ENCODE measurements around the gene GAB4.
"Not testable (repeated sequence)": the region's sequence is repeated elsewhere in the genome, so short reads cannot be mapped to it uniquely, and the experiment has no call there.

Gene GAB4

GRCh38 chr22:17007852-17008731 is at the start of gene GAB4:
Gene GAB4, minus strand, starts transcription at chr22:17008222. Its CDS starts 108 bp downstream, at chr22:17008114.
- DNase-seq, result no peak

- no peak for DNase-seq
Observed at GRCh38 chr22:17056807-17057206, 48.8 kb upstream of the GAB4 start.

GRCh38 chr22:17056058-17056457 is 48.0 kb upstream of the GAB4 start:
- DNase-seq, result no peak

- no peak for DNase-seq
Observed at GRCh38 chr22:17047656-17048055, 39.6 kb upstream of the GAB4 start.

GRCh38 chr22:17046566-17047348 is 38.7 kb upstream of the GAB4 start:
- DNase-seq, result no peak

GRCh38 chr22:17043521-17043920 is 35.5 kb upstream of the GAB4 start:
- no peak for DNase-seq

- not testable (repeated sequence) for DNase-seq
Observed at GRCh38 chr22:17036842-17037711, 29.1 kb upstream of the GAB4 start.

GRCh38 chr22:17035976-17036841 is 28.2 kb upstream of the GAB4 start:
- not testable (repeated sequence) for DNase-seq

GRCh38 chr22:17035246-17035645 is 27.2 kb upstream of the GAB4 start:
- no peak for DNase-seq

- not testable (repeated sequence) for DNase-seq
Observed at GRCh38 chr22:17034532-17034931, 26.5 kb upstream of the GAB4 start.

GRCh38 chr22:17032277-17032676 is 24.3 kb upstream of the GAB4 start:
- DNase-seq, result not testable (repeated sequence)

- DNase-seq, result not testable (repeated sequence)
Observed at GRCh38 chr22:17024380-17024779, 16.4 kb upstream of the GAB4 start.

- not testable (repeated sequence) for DNase-seq
Observed at GRCh38 chr22:17015552-17015951, 7.5 kb upstream of the GAB4 start.

GRCh38 chr22:17014101-17014440 is 6.0 kb upstream of the GAB4 start:
- not testable (repeated sequence) for DNase-seq

- no peak for DNase-seq
Observed at GRCh38 chr22:17013396-17014100, 5.5 kb upstream of the GAB4 start.

GRCh38 chr22:17012267-17012666 is 4.2 kb upstream of the GAB4 start:
- no peak for DNase-seq

GRCh38 chr22:17009640-17010291 is 1.7 kb upstream of the GAB4 start:
- DNase-seq, result no peak

GRCh38 chr22:17007257-17007656 is 765 bp downstream of the GAB4 start:
- no peak for DNase-seq

GRCh38 chr22:16989915-16990314 is 18.1 kb downstream of the GAB4 start:
- DNase-seq, result no peak

- DNase-seq, result no peak
Observed at GRCh38 chr22:16988257-16988656, 19.8 kb downstream of the GAB4 start.

GRCh38 chr22:16987822-16988221 is 20.2 kb downstream of the GAB4 start:
- DNase-seq, result no peak

Data from activated naive CD4-positive, alpha-beta T cell treated with anti-CD3 and anti-CD28 coated beads, Interleukin-2, amount 50 U/mL, for 16 hours (primary cell).